Measurements from ENCODE around the gene STK32B.

Gene STK32B

GRCh38 chr4:5307928-5308327, 256.6 kb downstream of the STK32B start:
- TF ChIP-seq ZFX (IDR thresholded peaks at IDR 0.05) (no peak), CTCF (conservative IDR thresholded peaks at IDR 0.05) (peak; percentile 17)
- H3K27ac ChIP-seq = no peak overlapping the region

GRCh38 chr4:5322321-5322720, 271.0 kb downstream of the STK32B start:
- TF ChIP-seq CTCF (conservative IDR thresholded peaks at IDR 0.05) (no peak), ZFX (IDR thresholded peaks at IDR 0.05) (no peak)
- no peak overlapping the region for H3K27ac ChIP-seq

- TF ChIP-seq CTCF (conservative IDR thresholded peaks at IDR 0.05) = no peak
- TF ChIP-seq ZFX (IDR thresholded peaks at IDR 0.05) = no peak
- H3K27ac ChIP-seq = no peak overlapping the region
Measured at GRCh38 chr4:5330339-5330989, 279.2 kb downstream of the STK32B start.

- no peak overlapping the region for H3K27ac ChIP-seq
- no peak for TF ChIP-seq CTCF (conservative IDR thresholded peaks at IDR 0.05)
Measured at GRCh38 chr4:5337731-5338130, 286.5 kb downstream of the STK32B start.

- no peak for TF ChIP-seq ZFX (IDR thresholded peaks at IDR 0.05)
- no peak for TF ChIP-seq CTCF (conservative IDR thresholded peaks at IDR 0.05)
- H3K27ac ChIP-seq = no peak overlapping the region
Measured at GRCh38 chr4:5338531-5338930, 287.3 kb downstream of the STK32B start.

- no peak for TF ChIP-seq CTCF (conservative IDR thresholded peaks at IDR 0.05)
- no peak for TF ChIP-seq ZFX (IDR thresholded peaks at IDR 0.05)
- H3K27ac ChIP-seq = no peak overlapping the region
Measured at GRCh38 chr4:5340991-5341451, 289.7 kb downstream of the STK32B start.

- H3K27ac ChIP-seq = no peak overlapping the region
- no peak for TF ChIP-seq CTCF (conservative IDR thresholded peaks at IDR 0.05)
Measured at GRCh38 chr4:5341526-5341925, 290.2 kb downstream of the STK32B start.

Measured in C4-2B (cell line).